Activated naive CD4-positive, alpha-beta T cell treated with anti-CD3 and anti-CD28 coated beads, Interleukin-2, amount 50 U/mL, for 72 hours (primary cell): ENCODE results near the gene SLX1A. TPM values are rescaled to one million over a fixed set of nuclear protein-coding genes. Genes with fewer than 3 reads are reported as not detected.
"Not testable (repeated sequence)": the region's sequence is repeated elsewhere in the genome, so short reads cannot be mapped to it uniquely, and the experiment has no call there.

Source experiments
- ATAC-seq, 2 donors: fragments of 150-1000 bp; cut with Tn5 transposase; 2 replicates each; pipeline ENCODE4 v1.10.0; 2021; ENCODE audit warnings: mild to moderate bottlenecking in 2 of 2, moderate library complexity in 2 of 2
- DNase-seq, 2 donors: peaks; one replicate each; pipeline ENCODE4 v3.0.0; 2021 to 2022; ENCODE audit warnings: low spot score in 2 of 2
- H3K27ac Mint-ChIP-seq, 2 donors: one replicate each; pipeline ENCODE4 v1.8.0; 2022; ENCODE audit warnings: mild to moderate bottlenecking in 2 of 2, mixed read lengths in 2 of 2
- H3K36me3 Mint-ChIP-seq, 2 donors: one replicate each; pipeline ENCODE4 v1.8.0; 2022; ENCODE audit warnings: mixed read lengths in 2 of 2
- H3K9me3 Mint-ChIP-seq, 2 donors: one replicate each; pipeline ENCODE4 v1.8.0; 2022; ENCODE audit warnings: mixed read lengths in 2 of 2
- total RNA-seq, 2 donors: library from RNA; stranded (reverse); gene quantifications; one replicate each; pipeline ENCODE4 v1.2.3, GENCODE V29; 2022

Gene SLX1A
- total RNA-seq, 2 donors from 2014 or later, result 46.4 to 84.7 TPM

DNA sequence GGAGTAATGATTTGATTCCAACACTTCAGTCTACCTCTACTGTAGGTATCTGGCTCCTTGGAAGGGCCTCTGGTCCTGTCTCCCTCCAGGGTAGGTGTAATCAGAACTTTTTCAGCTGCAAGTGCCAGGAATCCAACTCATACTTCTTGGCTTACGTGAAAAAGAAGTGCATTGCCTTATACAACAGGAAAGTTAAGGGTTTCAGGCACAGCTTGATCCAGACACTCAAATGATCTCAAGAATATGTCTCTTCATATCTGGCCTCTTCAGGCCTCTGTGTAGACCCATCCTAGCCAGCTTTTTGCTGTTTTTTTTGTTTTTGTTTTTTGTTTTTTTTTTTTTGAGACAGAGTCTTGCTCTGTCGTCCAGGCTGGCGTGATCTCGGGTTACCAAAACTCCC lies 14.5 kb upstream of the SLX1A start:
- H3K9me3 Mint-ChIP-seq, result no peaks in the 10 kb centered on the region
- no peak for DNase-seq
- H3K27ac Mint-ChIP-seq, result no peak overlapping the region
- ATAC-seq, result no peak
- H3K36me3 Mint-ChIP-seq, result peaks cover 3% of the 10 kb centered on the region in 2 donors

- Mint-ChIP-seq H3K9me3 (no peaks in the 10 kb centered on the region), H3K36me3 (peaks cover 10 to 11% of the 10 kb centered on the region in 2 donors), H3K27ac (no peak overlapping the region)
- ATAC-seq, result no peak
- no peak for DNase-seq
Observed at GRCh38 chr16:30179931-30180330, 13.7 kb upstream of the SLX1A start.

DNA sequence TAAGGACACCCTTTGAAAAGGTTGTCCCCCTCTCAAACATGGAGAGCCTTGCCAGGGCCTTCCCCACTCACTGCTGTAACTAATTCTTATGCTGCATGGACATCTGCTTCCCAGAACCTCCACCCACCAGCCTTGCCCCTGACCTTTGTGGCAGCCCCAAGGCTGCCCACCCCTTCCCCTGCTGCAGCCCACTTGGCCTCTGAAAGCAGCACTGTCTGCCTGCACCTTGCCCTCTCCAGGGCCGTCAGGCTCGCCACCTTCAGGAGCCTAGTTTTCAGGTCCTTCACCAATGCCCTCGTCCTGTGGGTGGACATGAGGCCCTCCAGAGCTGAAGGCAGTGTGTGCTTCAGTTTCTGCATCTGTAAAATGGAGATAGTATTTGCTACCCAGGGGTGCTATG lies 12.9 kb upstream of the SLX1A start:
- DNase-seq (peak in 1 of 2 donors; percentile 56), ATAC-seq (no peak)
- Mint-ChIP-seq H3K9me3 (no peaks in the 10 kb centered on the region), H3K36me3 (peaks cover 19% of the 10 kb centered on the region in 2 donors), H3K27ac (no peak overlapping the region)

GRCh38 chr16:30183233-30184095 lies 10.2 kb upstream of the SLX1A start, which contains the start of gene CORO1A:
Gene CORO1A, plus strand, starts transcription at chr16:30183602. Its CDS starts 1,608 bp downstream, at chr16:30185210.
- ATAC-seq, result peak; percentile 44 to 68
- H3K36me3 Mint-ChIP-seq, result peaks cover 36 to 38% of the 10 kb centered on the region in 2 donors
- H3K27ac Mint-ChIP-seq, result peak within 1 kb of the TSS; percentile 98
- H3K9me3 Mint-ChIP-seq, result no peaks in the 10 kb centered on the region
- peak; percentile 89 for DNase-seq

- DNase-seq (peak; percentile 59 to 80), ATAC-seq (peak; percentile 17 to 19)
- peak overlapping the region; percentile 98 for H3K27ac Mint-ChIP-seq
- H3K36me3 Mint-ChIP-seq, result peaks cover 36 to 38% of the 10 kb centered on the region in 2 donors
- H3K9me3 Mint-ChIP-seq, result no peaks in the 10 kb centered on the region
Observed at GRCh38 chr16:30184096-30184890, 9.4 kb upstream of the SLX1A start.

DNA sequence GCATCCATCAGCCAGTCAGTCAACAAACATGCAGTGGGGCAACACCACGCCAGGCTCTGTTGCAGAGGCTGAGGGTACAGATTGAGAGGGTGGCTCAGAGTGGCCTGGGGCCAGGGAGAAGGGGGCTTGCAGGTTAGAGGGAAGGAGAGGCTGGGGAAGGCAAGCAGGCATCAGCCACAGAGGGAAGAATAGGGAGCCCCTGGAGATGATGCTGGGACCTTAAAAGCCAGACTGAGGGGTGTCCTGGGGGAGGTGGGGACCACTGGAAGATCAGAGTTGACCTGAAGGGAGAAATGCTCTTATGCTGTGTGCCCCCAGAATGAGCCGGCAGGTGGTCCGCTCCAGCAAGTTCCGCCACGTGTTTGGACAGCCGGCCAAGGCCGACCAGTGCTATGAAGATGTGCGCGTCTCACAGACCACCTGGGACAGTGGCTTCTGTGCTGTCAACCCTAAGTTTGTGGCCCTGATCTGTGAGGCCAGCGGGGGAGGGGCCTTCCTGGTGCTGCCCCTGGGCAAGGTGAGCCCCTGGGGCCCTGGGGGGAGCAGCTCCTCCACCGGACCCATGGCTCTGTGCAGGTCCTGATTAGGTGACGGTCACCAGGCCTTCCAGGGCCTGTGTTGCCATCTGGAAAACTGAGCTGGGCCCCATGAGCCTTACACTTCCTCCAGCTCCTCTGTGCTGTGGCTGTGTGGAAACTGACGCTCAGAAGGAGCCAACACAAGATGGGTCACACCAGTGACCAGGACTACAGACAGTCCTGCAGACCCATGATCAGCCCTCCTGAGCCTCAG lies 8.6 kb upstream of the SLX1A start:
- peak overlapping the region; percentile 98 for H3K27ac Mint-ChIP-seq
- no peaks in the 10 kb centered on the region for H3K9me3 Mint-ChIP-seq
- peaks cover 36 to 38% of the 10 kb centered on the region in 2 donors for H3K36me3 Mint-ChIP-seq
- peak; percentile 9 to 23 for ATAC-seq
- peak in 1 of 2 donors; percentile 20 for DNase-seq

DNA sequence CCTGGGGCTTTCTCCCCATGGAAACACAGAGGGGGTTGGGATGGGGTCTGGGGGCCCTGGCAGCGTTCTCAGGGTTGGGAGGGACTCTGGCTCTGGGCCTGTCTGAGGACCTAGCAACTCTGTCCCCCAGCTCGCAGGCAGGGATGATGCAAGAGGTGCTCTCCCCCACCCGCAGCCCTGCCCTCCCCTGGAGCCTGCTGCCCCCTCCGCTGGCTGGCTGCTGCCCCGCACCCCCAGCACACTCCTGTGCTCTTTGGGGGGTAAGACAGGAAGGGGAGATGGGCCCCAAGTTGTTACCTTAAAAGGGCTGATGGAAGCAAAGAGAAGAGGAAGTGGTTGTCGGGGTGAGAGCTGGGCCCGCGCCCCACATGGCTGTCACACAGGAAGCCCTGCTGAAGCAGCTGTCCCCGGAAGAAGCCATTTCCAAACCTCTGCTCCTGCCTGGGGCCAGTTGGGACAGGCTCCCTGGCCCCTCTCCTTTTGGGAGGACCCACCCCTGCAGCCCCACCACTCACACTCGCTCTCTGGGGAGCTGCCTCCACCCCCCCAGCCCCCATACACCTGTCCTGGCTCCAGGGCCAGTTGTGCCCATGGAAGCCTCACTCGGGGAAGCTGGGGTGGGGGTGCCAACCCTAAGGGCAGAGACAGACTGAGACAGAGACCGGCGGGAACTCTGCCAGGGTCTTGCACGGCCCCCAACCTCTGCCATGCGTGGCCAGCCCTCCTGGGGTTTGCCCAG lies 7.8 kb upstream of the SLX1A start:
- H3K36me3 Mint-ChIP-seq, result peaks cover 36 to 38% of the 10 kb centered on the region in 2 donors
- peak overlapping the region; percentile 92 to 98 for H3K27ac Mint-ChIP-seq
- DNase-seq (peak; percentile 77 to 89), ATAC-seq (peak; percentile 48 to 54)
- no peaks in the 10 kb centered on the region for H3K9me3 Mint-ChIP-seq

- Mint-ChIP-seq H3K9me3 (no peaks in the 10 kb centered on the region), H3K27ac (peak overlapping the region; percentile 94 to 98), H3K36me3 (peaks cover 36 to 38% of the 10 kb centered on the region in 2 donors)
- DNase-seq (no peak), ATAC-seq (peak in 1 of 2 donors; percentile 0)
Observed at GRCh38 chr16:30186444-30186781, 7.3 kb upstream of the SLX1A start.

DNA sequence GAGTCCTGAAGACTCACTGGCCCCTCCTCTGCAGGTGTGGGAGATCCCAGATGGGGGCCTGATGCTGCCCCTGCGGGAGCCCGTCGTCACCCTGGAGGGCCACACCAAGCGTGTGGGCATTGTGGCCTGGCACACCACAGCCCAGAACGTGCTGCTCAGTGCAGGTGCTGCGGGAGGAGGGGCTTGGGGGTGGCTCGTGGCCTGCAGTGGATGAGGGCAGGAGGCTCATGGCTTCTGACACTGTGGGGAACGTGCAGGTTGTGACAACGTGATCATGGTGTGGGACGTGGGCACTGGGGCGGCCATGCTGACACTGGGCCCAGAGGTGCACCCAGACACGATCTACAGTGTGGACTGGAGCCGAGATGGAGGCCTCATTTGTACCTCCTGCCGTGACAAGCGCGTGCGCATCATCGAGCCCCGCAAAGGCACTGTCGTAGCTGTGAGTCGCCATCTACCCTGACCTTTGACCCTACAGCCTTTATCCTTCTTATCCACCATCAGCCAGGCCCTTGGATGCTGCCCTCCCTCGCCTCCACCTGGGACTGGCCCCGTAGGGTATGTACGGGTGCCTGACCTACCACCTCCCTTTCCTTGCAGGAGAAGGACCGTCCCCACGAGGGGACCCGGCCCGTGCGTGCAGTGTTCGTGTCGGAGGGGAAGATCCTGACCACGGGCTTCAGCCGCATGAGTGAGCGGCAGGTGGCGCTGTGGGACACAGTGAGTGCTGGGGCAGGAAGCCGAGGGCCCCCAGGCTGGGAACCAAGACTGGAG lies 6.7 kb upstream of the SLX1A start:
- H3K27ac Mint-ChIP-seq, result peak overlapping the region; percentile 94 to 98
- ATAC-seq (peak; percentile 8 to 10), DNase-seq (peak; percentile 85 to 92)
- no peaks in the 10 kb centered on the region for H3K9me3 Mint-ChIP-seq
- H3K36me3 Mint-ChIP-seq, result peaks cover 36 to 38% of the 10 kb centered on the region in 2 donors

- DNase-seq (no peak), ATAC-seq (no peak)
- H3K36me3 Mint-ChIP-seq, result peaks cover 36 to 38% of the 10 kb centered on the region in 2 donors
- H3K27ac Mint-ChIP-seq, result peak overlapping the region; percentile 94 to 98
- no peaks in the 10 kb centered on the region for H3K9me3 Mint-ChIP-seq
Observed at GRCh38 chr16:30187556-30187865, 6.2 kb upstream of the SLX1A start.

- peak in 1 of 2 donors; percentile 57 for DNase-seq
- peaks cover 36 to 38% of the 10 kb centered on the region in 2 donors for H3K36me3 Mint-ChIP-seq
- H3K9me3 Mint-ChIP-seq, result no peaks in the 10 kb centered on the region
- peak overlapping the region in 1 of 2 donors; percentile 98 for H3K27ac Mint-ChIP-seq
- ATAC-seq, result no peak
Observed at GRCh38 chr16:30187971-30188561, 5.6 kb upstream of the SLX1A start.

- ATAC-seq, result not testable (repeated sequence)
- peaks cover 13 to 15% of the 10 kb centered on the region in 2 donors for H3K36me3 Mint-ChIP-seq
- peak in 1 of 2 donors; percentile 50 for DNase-seq
Observed at GRCh38 chr16:30191158-30191557, 2.5 kb upstream of the SLX1A start.

GRCh38 chr16:30193098-30193497 lies 577 bp upstream of the SLX1A start:
- not testable (repeated sequence) for H3K27ac Mint-ChIP-seq, H3K9me3 Mint-ChIP-seq, DNase-seq, H3K36me3 Mint-ChIP-seq
- ATAC-seq, result peak; percentile 11 to 20

More at GRCh38 chr16:30191158-30191557, 2.5 kb upstream of the SLX1A start:
- H3K9me3 Mint-ChIP-seq, H3K27ac Mint-ChIP-seq: not testable (repeated sequence)

- DNase-seq, result peak in 1 of 2 donors; percentile 66
- H3K27ac Mint-ChIP-seq, H3K36me3 Mint-ChIP-seq, H3K9me3 Mint-ChIP-seq: not testable (repeated sequence)
- ATAC-seq, result peak; percentile 77 to 80
Observed at GRCh38 chr16:30194172-30194925, 674 bp downstream of the SLX1A start.
